Colonic mucosa (tissue), 4 donors: Measurements from ENCODE around the gene SLC17A9. TPM values are rescaled to one million over a fixed set of nuclear protein-coding genes. Genes with fewer than 3 reads are reported as not detected.

Experiments
- DNase-seq: peaks from one replicate; pipeline ENCODE4 v3.0.0-alpha.2; 2020
- H3K27ac ChIP-seq: fragments of 200-600 bp; one replicate; pipeline ENCODE4 v1.8.0; 2021
- H3K27me3 ChIP-seq: fragments of 200-600 bp; one replicate; pipeline ENCODE4 v1.8.0; 2021
- H3K36me3 ChIP-seq: fragments of 200-600 bp; one replicate; pipeline ENCODE4 v1.8.0; 2021
- H3K4me1 ChIP-seq: fragments of 200-600 bp; one replicate; pipeline ENCODE4 v1.8.0; 2021; ENCODE audit warnings: mild to moderate bottlenecking
- H3K4me3 ChIP-seq: fragments of 200-600 bp; one replicate; pipeline ENCODE4 v1.8.0; 2021
- H3K9ac ChIP-seq, 2 donors: one replicate each; pipeline ENCODE4 v1.7.0; 2013; ENCODE audit warnings: control low read depth in 2 of 2, low read depth in 2 of 2, low read length in 2 of 2
- H3K9me3 ChIP-seq: fragments of 200-600 bp; one replicate; pipeline ENCODE4 v1.8.0; 2021
- CTCF ChIP-seq: fragments of 200-600 bp; IDR thresholded peaks from one replicate; pipeline ENCODE4 v1.8.0; 2022; ENCODE audit warnings: antibody characterized with exemption, mild to moderate bottlenecking
- intact Hi-C: fragments of 100-400 bp; cut with DNase I; formaldehyde crosslinking; loops from one replicate; pipeline ENCODE4 v1.14.1; 2022
- total RNA-seq, 2 donors: library from RNA; stranded (reverse); fragmentation: NEBNext Ultra II Directional in 1 of 2; extraction: Animal tissue kit (Norgen Biotek cat#: 25700) in 1 of 2; gene quantifications; one replicate each; pipeline ENCODE4 v1.2.1, GENCODE V29; 2021
- donor health status: healthy.
- donor health status: DM: no; HTN: no; CAD: no.
- donor health status: DM: no; HTN: no; CAD: no.

The SLC17A9 gene
- total RNA-seq, 2 donors from 2014 or later, result 23.1 to 54.7 TPM

- no peaks in the 10 kb centered on the region for H3K36me3 ChIP-seq
- H3K9ac ChIP-seq, result no peak overlapping the region
- no peak for TF ChIP-seq CTCF
- H3K4me1 ChIP-seq, result no peaks in the 10 kb centered on the region
- no peak overlapping the region for H3K4me3 ChIP-seq
- H3K27me3 ChIP-seq, result peaks cover 11% of the 10 kb centered on the region
- H3K9me3 ChIP-seq, result no peaks in the 10 kb centered on the region
- no peak overlapping the region for H3K27ac ChIP-seq
- intact Hi-C loops, result no loop called here
- no peak for DNase-seq
Measured at GRCh38 chr20:62998449-62998848, 45.9 kb downstream of the SLC17A9 start.

GRCh38 chr20:62999580-62999979 is 47.1 kb downstream of the SLC17A9 start:
- no peaks in the 10 kb centered on the region for H3K36me3 ChIP-seq
- H3K4me3 ChIP-seq, result no peak overlapping the region
- H3K9me3 ChIP-seq, result no peaks in the 10 kb centered on the region
- H3K4me1 ChIP-seq, result no peaks in the 10 kb centered on the region
- H3K27me3 ChIP-seq, result peaks cover 22% of the 10 kb centered on the region
- TF ChIP-seq CTCF, result no peak
- no peak overlapping the region for H3K9ac ChIP-seq
- DNase-seq, result no peak
- intact Hi-C loops, result no loop called here
- no peak overlapping the region for H3K27ac ChIP-seq

GRCh38 chr20:63000036-63000435 is 47.5 kb downstream of the SLC17A9 start:
- no peak for DNase-seq
- H3K27me3 ChIP-seq, result peaks cover 27% of the 10 kb centered on the region
- intact Hi-C loops, result no loop called here

GRCh38 chr20:63000958-63001357 is 48.4 kb downstream of the SLC17A9 start:
- Histone ChIP-seq H3K27me3 (peaks cover 36% of the 10 kb centered on the region), H3K36me3 (no peaks in the 10 kb centered on the region), H3K4me3 (no peak overlapping the region), H3K27ac (no peak overlapping the region), H3K9me3 (no peaks in the 10 kb centered on the region), H3K4me1 (no peaks in the 10 kb centered on the region), H3K9ac (no peak overlapping the region)
- no peak for DNase-seq
- intact Hi-C loops, result no loop called here
- TF ChIP-seq CTCF, result no peak

More at GRCh38 chr20:63000036-63000435, 47.5 kb downstream of the SLC17A9 start:
- no peak overlapping the region for H3K9ac ChIP-seq
- H3K4me3 ChIP-seq, result no peak overlapping the region
- no peaks in the 10 kb centered on the region for H3K36me3 ChIP-seq
- no peak overlapping the region for H3K27ac ChIP-seq
- TF ChIP-seq CTCF, result no peak
- no peaks in the 10 kb centered on the region for H3K9me3 ChIP-seq
- H3K4me1 ChIP-seq, result no peaks in the 10 kb centered on the region

GRCh38 chr20:63002511-63002910 is 50.0 kb downstream of the SLC17A9 start:
- Histone ChIP-seq H3K9ac (no peak overlapping the region), H3K27ac (no peak overlapping the region), H3K36me3 (no peaks in the 10 kb centered on the region), H3K27me3 (peaks cover 50% of the 10 kb centered on the region), H3K9me3 (no peaks in the 10 kb centered on the region), H3K4me3 (no peak overlapping the region), H3K4me1 (no peaks in the 10 kb centered on the region)
- DNase-seq, result no peak
- TF ChIP-seq CTCF, result no peak
- intact Hi-C loops, result no loop called here

- Histone ChIP-seq H3K4me1 (no peaks in the 10 kb centered on the region), H3K36me3 (no peaks in the 10 kb centered on the region), H3K27ac (no peak overlapping the region), H3K9me3 (no peaks in the 10 kb centered on the region), H3K4me3 (no peak overlapping the region), H3K9ac (no peak overlapping the region), H3K27me3 (peaks cover 58% of the 10 kb centered on the region)
- TF ChIP-seq CTCF, result no peak
- no peak for DNase-seq
- intact Hi-C loops, result no loop called here
Measured at GRCh38 chr20:63003546-63003945, 51.0 kb downstream of the SLC17A9 start.
